ENCODE measurements around the gene C1orf159.

GRCh38 chr1:1046243-1046642, 69.6 kb downstream of the C1orf159 start:
- TF ChIP-seq, protein P1, sequence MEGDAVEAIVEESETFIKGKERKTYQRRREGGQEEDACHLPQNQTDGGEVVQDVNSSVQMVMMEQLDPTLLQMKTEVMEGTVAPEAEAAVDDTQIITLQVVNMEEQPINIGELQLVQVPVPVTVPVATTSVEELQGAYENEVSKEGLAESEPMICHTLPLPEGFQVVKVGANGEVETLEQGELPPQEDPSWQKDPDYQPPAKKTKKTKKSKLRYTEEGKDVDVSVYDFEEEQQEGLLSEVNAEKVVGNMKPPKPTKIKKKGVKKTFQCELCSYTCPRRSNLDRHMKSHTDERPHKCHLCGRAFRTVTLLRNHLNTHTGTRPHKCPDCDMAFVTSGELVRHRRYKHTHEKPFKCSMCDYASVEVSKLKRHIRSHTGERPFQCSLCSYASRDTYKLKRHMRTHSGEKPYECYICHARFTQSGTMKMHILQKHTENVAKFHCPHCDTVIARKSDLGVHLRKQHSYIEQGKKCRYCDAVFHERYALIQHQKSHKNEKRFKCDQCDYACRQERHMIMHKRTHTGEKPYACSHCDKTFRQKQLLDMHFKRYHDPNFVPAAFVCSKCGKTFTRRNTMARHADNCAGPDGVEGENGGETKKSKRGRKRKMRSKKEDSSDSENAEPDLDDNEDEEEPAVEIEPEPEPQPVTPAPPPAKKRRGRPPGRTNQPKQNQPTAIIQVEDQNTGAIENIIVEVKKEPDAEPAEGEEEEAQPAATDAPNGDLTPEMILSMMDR (IDR thresholded peaks at IDR 0.05; ENCODE audit: insufficient read depth, low read length, poor library complexity, severe bottlenecking) = no peak
- TF ChIP-seq EZH2phosphoT487 (conservative IDR thresholded peaks at IDR 0.05; ENCODE audit: low read length) = no peak
